ACC112 (cell line): ENCODE results near the gene TMEM95.
"Not testable (repeated sequence)": the region's sequence is repeated elsewhere in the genome, so short reads cannot be mapped to it uniquely, and the experiment has no call there.

ENCODE experiments used
- H2AFZ ChIP-seq: fragments of 200-600 bp; sonication (generic); one replicate; pipeline ENCODE4 v1.6.0; 2017; ENCODE audit warnings: antibody characterized with exemption, low read length; ENCODE audit not compliant: unreplicated experiment
- H3K27ac ChIP-seq: fragments of 200-600 bp; sonication (generic); 2 replicates; pipeline ENCODE4 v1.5.1; 2014; ENCODE audit warnings: low read depth, mild to moderate bottlenecking, antibody characterized with exemption, low read length, moderate library complexity
- H3K27me3 ChIP-seq: fragments of 200-600 bp; sonication (generic); 2 replicates; pipeline ENCODE4 v1.6.1; 2014; ENCODE audit warnings: mild to moderate bottlenecking, antibody characterized with exemption, low read length, moderate library complexity, mixed read lengths; ENCODE audit not compliant: insufficient read depth
- H3K36me3 ChIP-seq: fragments of 200-600 bp; sonication (generic); 2 replicates; pipeline ENCODE4 v1.6.1; 2016; ENCODE audit warnings: mild to moderate bottlenecking, antibody characterized with exemption, low read length, moderate library complexity, mixed read lengths; ENCODE audit not compliant: insufficient read depth
- H3K4me1 ChIP-seq: fragments of 200-600 bp; sonication (generic); one replicate; pipeline ENCODE4 v1.6.1; 2016; ENCODE audit warnings: low read length, mixed read lengths; ENCODE audit not compliant: insufficient read depth, unreplicated experiment, control insufficient read depth
- H3K4me3 ChIP-seq: fragments of 200-600 bp; sonication (generic); 2 replicates; pipeline ENCODE4 v1.5.1; 2014; ENCODE audit warnings: mild to moderate bottlenecking, low read depth, low read length
- H3K79me2 ChIP-seq: fragments of 200-600 bp; sonication (generic); one replicate; pipeline ENCODE4 v1.6.0; 2016; ENCODE audit warnings: low read length; ENCODE audit not compliant: control insufficient read depth, unreplicated experiment, insufficient read depth

The TMEM95 gene

GRCh38 chr17:7357381-7357780, 2.4 kb downstream of the TMEM95 start:
- H3K4me1 ChIP-seq: peaks cover 30% of the 10 kb centered on the region
- H3K27ac ChIP-seq: no peak overlapping the region
- H3K4me3 ChIP-seq: no peak overlapping the region
- H3K27me3 ChIP-seq: no peaks in the 10 kb centered on the region
- H2AFZ ChIP-seq: no peak overlapping the region
- no peaks in the 10 kb centered on the region for H3K36me3 ChIP-seq
- H3K79me2 ChIP-seq: peaks cover 19% of the 10 kb centered on the region

GRCh38 chr17:7361906-7362305, 7.0 kb downstream of the TMEM95 start:
- H3K36me3 ChIP-seq: no peaks in the 10 kb centered on the region

DNA sequence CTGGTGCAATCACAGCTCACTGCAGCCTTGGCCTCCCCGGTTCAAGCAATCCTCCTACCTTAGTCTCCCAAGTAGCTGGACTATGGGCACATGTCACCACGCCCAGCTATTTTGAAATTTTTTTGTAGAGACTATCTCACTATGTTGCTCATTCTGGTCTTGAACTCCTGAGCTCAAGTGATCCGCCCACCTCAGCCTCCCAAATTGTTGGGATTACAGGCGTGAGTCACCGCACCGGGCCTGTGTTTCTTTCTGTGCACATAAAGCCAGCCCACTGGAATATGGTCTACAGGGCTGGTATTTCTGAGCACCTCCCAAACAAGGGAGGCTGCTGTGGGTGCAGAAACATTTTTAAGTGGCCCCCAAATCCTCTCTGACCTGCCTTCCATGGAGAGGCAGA, 8.4 kb downstream of the TMEM95 start:
- no peak overlapping the region for H3K27ac ChIP-seq
- peak overlapping the region; percentile 25 for H2AFZ ChIP-seq
- no peaks in the 10 kb centered on the region for H3K36me3 ChIP-seq
- H3K4me1 ChIP-seq: no peaks in the 10 kb centered on the region
- H3K79me2 ChIP-seq: no peaks in the 10 kb centered on the region
- H3K4me3 ChIP-seq: no peak overlapping the region
- H3K27me3 ChIP-seq: no peaks in the 10 kb centered on the region

More at GRCh38 chr17:7361906-7362305, 7.0 kb downstream of the TMEM95 start:
- Histone ChIP-seq H3K79me2 (no peaks in the 10 kb centered on the region), H3K27me3 (no peaks in the 10 kb centered on the region), H2AFZ (no peak overlapping the region), H3K4me1 (no peaks in the 10 kb centered on the region), H3K4me3 (no peak overlapping the region), H3K27ac (no peak overlapping the region)

GRCh38 chr17:7365963-7366362, 11.0 kb downstream of the TMEM95 start:
- not testable (repeated sequence) for H2AFZ ChIP-seq, H3K79me2 ChIP-seq, H3K27me3 ChIP-seq, H3K4me1 ChIP-seq, H3K36me3 ChIP-seq, H3K27ac ChIP-seq, H3K4me3 ChIP-seq

DNA sequence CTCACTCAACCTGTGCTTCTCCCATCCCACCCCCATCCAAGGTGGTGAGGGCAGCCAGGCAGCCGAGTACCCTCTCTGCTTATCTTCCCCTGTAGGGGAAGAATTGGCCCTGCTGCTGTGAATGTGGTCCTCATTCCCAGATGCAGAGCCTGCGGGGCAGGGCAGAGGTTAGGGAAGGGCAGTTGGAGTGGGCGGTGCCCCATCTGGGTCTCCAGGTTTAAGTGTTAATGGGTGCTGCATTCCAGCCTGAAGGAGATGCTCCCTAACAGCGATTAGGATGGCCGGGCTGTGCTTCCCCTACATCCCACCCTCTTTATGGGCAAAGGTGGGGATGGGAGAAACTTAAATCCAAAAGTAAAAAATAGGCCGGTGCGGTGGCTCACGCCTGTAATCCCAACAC, 12.1 kb downstream of the TMEM95 start:
- Histone ChIP-seq H2AFZ (no peak overlapping the region), H3K27me3 (no peaks in the 10 kb centered on the region), H3K36me3 (no peaks in the 10 kb centered on the region), H3K79me2 (no peaks in the 10 kb centered on the region), H3K27ac (no peak overlapping the region), H3K4me1 (no peaks in the 10 kb centered on the region), H3K4me3 (no peak overlapping the region)

GRCh38 chr17:7367918-7368598, 13.1 kb downstream of the TMEM95 start:
- H3K4me1 ChIP-seq: no peaks in the 10 kb centered on the region
- no peak overlapping the region for H2AFZ ChIP-seq
- H3K36me3 ChIP-seq: no peaks in the 10 kb centered on the region
- H3K79me2 ChIP-seq: no peaks in the 10 kb centered on the region
- no peak overlapping the region for H3K27ac ChIP-seq
- no peak overlapping the region for H3K4me3 ChIP-seq
- no peaks in the 10 kb centered on the region for H3K27me3 ChIP-seq

DNA sequence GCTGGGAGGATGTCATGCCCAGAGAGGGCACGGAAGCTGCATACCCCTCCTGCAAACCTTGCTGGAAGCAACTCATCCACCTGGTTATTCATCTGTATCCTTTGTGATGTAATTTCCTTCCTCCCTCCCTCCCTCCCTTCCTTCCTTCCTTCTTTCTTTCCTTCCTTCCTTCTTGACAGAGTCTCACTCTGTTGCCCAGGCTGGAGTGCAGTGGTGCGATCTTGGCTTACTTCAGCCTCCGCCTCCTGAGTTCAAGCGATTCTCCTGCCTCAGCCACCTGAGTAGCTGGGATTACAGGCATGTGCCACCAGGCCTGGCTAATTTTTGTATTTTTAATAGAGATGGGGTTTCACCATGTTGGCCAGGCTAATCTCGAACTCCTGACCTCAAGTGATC, 13.6 kb downstream of the TMEM95 start:
- H3K36me3 ChIP-seq, H3K4me1 ChIP-seq, H3K4me3 ChIP-seq, H2AFZ ChIP-seq, H3K27ac ChIP-seq, H3K27me3 ChIP-seq, H3K79me2 ChIP-seq: not testable (repeated sequence)

DNA sequence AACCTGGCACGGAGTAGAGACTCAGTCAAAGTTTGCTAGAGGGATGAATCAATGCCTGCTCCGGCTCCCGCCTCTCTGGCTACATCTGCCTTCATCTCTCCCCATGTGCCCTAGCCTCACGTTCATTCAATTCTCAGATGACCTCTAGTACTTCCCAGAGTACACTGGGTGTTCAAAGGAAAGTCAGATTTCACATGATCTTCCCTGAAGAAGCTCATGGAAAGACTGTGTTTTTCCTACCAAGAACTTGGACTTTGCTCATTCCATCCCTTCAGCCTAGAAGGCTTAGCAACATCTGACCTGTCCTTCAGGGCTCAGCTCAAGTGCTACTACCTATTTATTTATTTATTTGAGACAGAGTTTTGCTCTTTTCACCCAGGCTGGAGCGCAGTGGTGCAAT, 14.9 kb downstream of the TMEM95 start:
- H3K36me3 ChIP-seq: no peaks in the 10 kb centered on the region
- no peaks in the 10 kb centered on the region for H3K27me3 ChIP-seq
- no peaks in the 10 kb centered on the region for H3K79me2 ChIP-seq
- H3K27ac ChIP-seq: no peak overlapping the region
- no peak overlapping the region for H2AFZ ChIP-seq
- no peak overlapping the region for H3K4me3 ChIP-seq
- no peaks in the 10 kb centered on the region for H3K4me1 ChIP-seq

DNA sequence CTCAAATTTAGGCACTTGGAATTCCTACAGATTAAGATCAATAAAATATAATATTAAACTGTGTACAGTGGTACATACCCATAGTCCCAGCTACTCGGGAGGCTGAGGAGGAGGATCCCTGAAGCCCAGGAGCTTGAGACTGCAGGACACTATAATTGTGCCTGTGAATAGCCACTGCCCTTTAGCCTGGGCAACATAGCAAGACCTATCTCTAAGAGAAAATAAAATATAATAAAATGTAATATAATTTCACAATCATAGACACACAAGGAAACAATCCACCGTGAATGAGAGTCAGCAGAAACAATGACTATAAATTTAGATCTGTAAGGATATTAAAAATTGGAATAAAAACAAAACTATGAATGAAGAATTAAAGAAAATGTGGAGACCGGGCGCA, 15.9 kb downstream of the TMEM95 start:
- Histone ChIP-seq H3K4me3 (no peak overlapping the region), H2AFZ (no peak overlapping the region), H3K79me2 (no peaks in the 10 kb centered on the region), H3K27ac (no peak overlapping the region), H3K4me1 (no peaks in the 10 kb centered on the region), H3K36me3 (no peaks in the 10 kb centered on the region), H3K27me3 (no peaks in the 10 kb centered on the region)

DNA sequence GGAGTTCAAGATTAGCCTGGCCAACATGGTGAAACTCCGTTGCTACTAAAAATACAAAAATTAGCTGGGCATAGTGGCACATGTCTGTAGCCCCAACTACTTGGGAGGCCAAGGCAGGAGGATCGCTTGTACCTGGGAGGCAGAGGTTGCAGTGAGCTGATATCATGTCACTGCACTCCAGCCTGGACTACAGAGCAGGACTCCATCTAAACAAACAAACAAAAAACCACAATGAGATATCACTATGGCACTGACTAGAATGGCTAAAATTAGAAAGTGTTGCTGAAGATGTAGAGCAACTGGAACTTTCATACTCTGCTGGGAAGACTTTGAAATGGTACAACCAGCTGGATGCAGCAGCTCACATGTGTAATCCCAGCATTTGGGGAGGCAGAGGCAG, 19.4 kb downstream of the TMEM95 start:
- H2AFZ ChIP-seq: no peak overlapping the region

DNA sequence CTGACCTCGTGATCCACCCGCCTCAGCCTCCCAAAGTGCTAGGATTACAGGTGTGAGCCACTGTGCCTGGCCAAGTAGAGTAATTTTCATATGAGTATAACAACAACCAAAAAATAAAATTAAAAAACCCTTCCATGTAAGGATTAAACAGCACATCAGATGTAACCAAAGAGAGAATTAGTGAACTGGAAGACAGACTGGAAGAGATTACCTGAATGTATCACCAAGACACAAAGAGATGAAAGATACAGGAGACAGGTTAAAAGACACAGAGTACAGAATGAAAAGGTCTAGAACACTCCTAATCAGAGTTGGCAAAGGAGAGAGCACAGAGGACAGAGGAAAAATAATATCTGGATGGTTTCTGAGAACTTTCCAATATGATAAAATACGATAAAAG, 24.2 kb downstream of the TMEM95 start:
- no peak overlapping the region for H3K4me3 ChIP-seq
- H3K27me3 ChIP-seq: peaks cover 27% of the 10 kb centered on the region
- no peaks in the 10 kb centered on the region for H3K79me2 ChIP-seq
- no peak overlapping the region for H3K27ac ChIP-seq
- H2AFZ ChIP-seq: no peak overlapping the region
- no peaks in the 10 kb centered on the region for H3K36me3 ChIP-seq
- no peaks in the 10 kb centered on the region for H3K4me1 ChIP-seq

More for the DNA sequence above, 19.4 kb downstream of the TMEM95 start:
- no peaks in the 10 kb centered on the region for H3K36me3 ChIP-seq
- peaks cover 2% of the 10 kb centered on the region for H3K27me3 ChIP-seq
- no peak overlapping the region for H3K27ac ChIP-seq
- H3K4me3 ChIP-seq: no peak overlapping the region
- H3K4me1 ChIP-seq: no peaks in the 10 kb centered on the region
- no peaks in the 10 kb centered on the region for H3K79me2 ChIP-seq
